OCI-LY7 (cell line): ENCODE measurements around the gene ARFGAP3. TPM values are rescaled to one million over a fixed set of nuclear protein-coding genes. Genes with fewer than 3 reads are reported as not detected.
A peak's percentile ranks its signal among the peaks of the same experiment; 100 is the strongest.

Experiments used
- BruUV-seq: library from RNA; stranded (reverse); fragments of 400-500 nt; replicated peaks from 2 replicates; lab custom pipeline; 2021; lab: Mats Ljungman, UMichigan
- CTCF ChIA-PET: fragments of 300-600 bp; sonication (Branson Sonifier 250); formaldehyde crosslinking; loops from one replicate; lab custom pipeline; 2022; ENCODE audit warnings: antibody characterized with exemption; ENCODE audit not compliant: unreplicated experiment; lab: Charles Lee
- POLR2A ChIA-PET: fragments of 300-600 bp; sonication (Branson Sonifier 250); formaldehyde crosslinking; loops from one replicate; lab custom pipeline; 2022; ENCODE audit warnings: antibody characterized with exemption; lab: Charles Lee
- DNase-seq: peaks from one replicate; pipeline ENCODE4 v3.0.0-alpha.2; 2015; ENCODE audit warnings: low spot score
- H2AFZ ChIP-seq: fragments of 200-600 bp; sonication (generic), shearing (Covaris generic); 2 replicates; pipeline ENCODE4 v1.6.1; 2014; ENCODE audit warnings: mild to moderate bottlenecking, antibody characterized with exemption, low read length, moderate library complexity
- H3K27ac ChIP-seq: fragments of 200-600 bp; sonication (generic); 2 replicates; pipeline ENCODE4 v1.5.1; 2014; ENCODE audit warnings: mixed run types, low read depth, mild to moderate bottlenecking, moderate library complexity, low read length, inconsistent platforms; ENCODE audit not compliant: poor library complexity, severe bottlenecking
- H3K36me3 ChIP-seq: fragments of 200-600 bp; sonication (generic); 2 replicates; pipeline ENCODE4 v1.6.1; 2014; ENCODE audit warnings: mild to moderate bottlenecking, antibody characterized with exemption, low read length, moderate library complexity, mixed read lengths; ENCODE audit not compliant: insufficient read depth
- H3K4me1 ChIP-seq: fragments of 200-600 bp; sonication (generic); 2 replicates; pipeline ENCODE4 v1.5.1; 2014; ENCODE audit warnings: mild to moderate bottlenecking, low read length; ENCODE audit not compliant: insufficient read depth, poor library complexity, severe bottlenecking
- H3K4me2 ChIP-seq: fragments of 200-600 bp; sonication (generic); 2 replicates; pipeline ENCODE4 v1.6.1; 2014; ENCODE audit warnings: mild to moderate bottlenecking, low read length
- H3K4me3 ChIP-seq: fragments of 200-600 bp; sonication (generic); 2 replicates; pipeline ENCODE4 v1.5.1; 2014; ENCODE audit warnings: mild to moderate bottlenecking, low read depth, low read length; ENCODE audit not compliant: poor library complexity, severe bottlenecking
- H3K79me2 ChIP-seq: fragments of 200-600 bp; sonication (generic); 2 replicates; pipeline ENCODE4 v1.6.1; 2016; ENCODE audit warnings: low read depth, mild to moderate bottlenecking, low read length, moderate library complexity, mixed read lengths; ENCODE audit not compliant: insufficient read depth
- H3K9me2 ChIP-seq: fragments of 200-600 bp; sonication (generic); 2 replicates; pipeline ENCODE4 v1.6.1; 2016; ENCODE audit warnings: mild to moderate bottlenecking, low read length, mixed read lengths; ENCODE audit not compliant: insufficient read depth
- H3K9me3 ChIP-seq: fragments of 200-600 bp; sonication (generic); 2 replicates; pipeline ENCODE4 v1.6.1; 2014; ENCODE audit warnings: mild to moderate bottlenecking, mixed run types, low read length, mixed read lengths
- H4K20me1 ChIP-seq: fragments of 200-600 bp; sonication (generic); 2 replicates; pipeline ENCODE4 v1.6.1; 2014; ENCODE audit warnings: mild to moderate bottlenecking, antibody characterized with exemption, low read length, moderate library complexity, mixed read lengths; ENCODE audit not compliant: insufficient read depth
- CTCF ChIP-seq: fragments of 200-600 bp; sonication (generic); conservative IDR thresholded peaks from 2 replicates; pipeline ENCODE4 v1.5.1; 2014; ENCODE audit warnings: mild to moderate bottlenecking, antibody characterized with exemption, low read length, moderate library complexity, mixed read lengths
- EZH2phosphoT487 ChIP-seq: fragments of 200-600 bp; sonication (generic); IDR thresholded peaks from 2 replicates; pipeline ENCODE4 v1.6.1; 2018; ENCODE audit warnings: low read depth, borderline replicate concordance, mild to moderate bottlenecking, mixed run types, antibody characterized with exemption, low read length, moderate library complexity, mixed read lengths
- intact Hi-C: fragments of 100-400 bp; cut with micrococcal nuclease; formaldehyde crosslinking; loops from one replicate; pipeline ENCODE4 v1.10.0; 2022; ENCODE audit not compliant: unreplicated experiment
- total RNA-seq, 2 experiments: library from RNA; depleted of rRNA in 1 of 2; stranded (reverse); fragments of >200 nt in 1 of 2; shearing (Covaris generic) in 1 of 2; gene quantifications; 2 replicates each; pipeline ENCODE4 v1.2.3, GENCODE V29; 2014 to 2022

Gene ARFGAP3
- total RNA-seq, 2 experiments from 2014 or later, result 24.2 to 47.0 TPM

- no peaks in the 10 kb centered on the region for H4K20me1 ChIP-seq
- H3K27ac ChIP-seq, result no peak overlapping the region
- H3K9me3 ChIP-seq, result no peaks in the 10 kb centered on the region
- intact Hi-C loops, result no loop called here
- H3K4me3 ChIP-seq, result no peak overlapping the region
- no peak overlapping the region for H2AFZ ChIP-seq
- no peak for DNase-seq
- POLR2A ChIA-PET, result no interaction called here
- CTCF ChIA-PET, result no interaction called here
- TF ChIP-seq CTCF (no peak), EZH2phosphoT487 (no peak)
- no peaks in the 10 kb centered on the region for H3K79me2 ChIP-seq
- H3K36me3 ChIP-seq, result no peaks in the 10 kb centered on the region
- H3K4me2 ChIP-seq, result no peak overlapping the region
- peaks cover 18% of the 10 kb centered on the region for H3K4me1 ChIP-seq
- no TSS peak for BruUV-seq
- no peaks in the 10 kb centered on the region for H3K9me2 ChIP-seq
Observed at GRCh38 chr22:42777126-42777525, 79.9 kb downstream of the ARFGAP3 start.

DNA sequence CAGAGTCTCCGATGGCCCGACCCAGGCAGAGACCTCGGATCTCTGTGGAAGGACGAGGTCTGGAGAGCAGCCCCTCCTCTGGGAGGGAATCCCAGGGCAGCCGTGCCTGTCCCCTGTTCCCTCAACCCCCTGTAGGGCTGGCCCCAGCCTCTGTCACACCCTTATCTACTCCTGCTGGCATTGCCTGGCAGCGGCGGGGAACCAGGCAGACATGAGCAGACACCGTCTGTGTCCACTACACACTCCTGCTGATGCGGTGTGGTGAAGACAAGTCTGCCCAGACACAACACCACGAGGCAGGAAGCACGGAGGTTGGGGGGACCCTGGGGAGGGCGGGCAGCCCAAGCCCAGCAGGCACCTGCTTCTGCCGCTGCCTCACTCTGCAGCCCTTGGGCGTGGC lies 83.9 kb downstream of the ARFGAP3 start:
- peak overlapping the region; percentile 14 for H3K4me2 ChIP-seq
- ChIA-PET POLR2A (no interaction called here), CTCF (no interaction called here)
- BruUV-seq, result no TSS peak
- TF ChIP-seq CTCF (no peak), EZH2phosphoT487 (no peak)
- H3K79me2 ChIP-seq, result no peaks in the 10 kb centered on the region
- H3K27ac ChIP-seq, result no peak overlapping the region
- H3K9me2 ChIP-seq, result no peaks in the 10 kb centered on the region
- intact Hi-C loops, result no loop called here
- no peak overlapping the region for H3K4me3 ChIP-seq
- H3K4me1 ChIP-seq, result peaks cover 48% of the 10 kb centered on the region
- no peaks in the 10 kb centered on the region for H3K36me3 ChIP-seq
- 0 out of 2 replicates have a peak overlapping the region, but pooled peaks have one; percentile 20 for H2AFZ ChIP-seq
- DNase-seq, result peak; percentile 34
- no peaks in the 10 kb centered on the region for H3K9me3 ChIP-seq
- no peaks in the 10 kb centered on the region for H4K20me1 ChIP-seq

GRCh38 chr22:42772647-42773046 lies 84.4 kb downstream of the ARFGAP3 start:
- Histone ChIP-seq H3K4me2 (peak overlapping the region; percentile 14), H3K36me3 (no peaks in the 10 kb centered on the region), H3K4me1 (peaks cover 48% of the 10 kb centered on the region), H2AFZ (no peak overlapping the region), H4K20me1 (no peaks in the 10 kb centered on the region), H3K9me2 (no peaks in the 10 kb centered on the region), H3K9me3 (no peaks in the 10 kb centered on the region), H3K27ac (no peak overlapping the region), H3K79me2 (no peaks in the 10 kb centered on the region), H3K4me3 (no peak overlapping the region)
- CTCF ChIA-PET, result no interaction called here
- DNase-seq, result no peak
- no TSS peak for BruUV-seq
- intact Hi-C loops, result no loop called here
- TF ChIP-seq EZH2phosphoT487 (no peak), CTCF (no peak)
- POLR2A ChIA-PET, result no interaction called here
